Measurements from ENCODE around the gene EHMT1.

DNA sequence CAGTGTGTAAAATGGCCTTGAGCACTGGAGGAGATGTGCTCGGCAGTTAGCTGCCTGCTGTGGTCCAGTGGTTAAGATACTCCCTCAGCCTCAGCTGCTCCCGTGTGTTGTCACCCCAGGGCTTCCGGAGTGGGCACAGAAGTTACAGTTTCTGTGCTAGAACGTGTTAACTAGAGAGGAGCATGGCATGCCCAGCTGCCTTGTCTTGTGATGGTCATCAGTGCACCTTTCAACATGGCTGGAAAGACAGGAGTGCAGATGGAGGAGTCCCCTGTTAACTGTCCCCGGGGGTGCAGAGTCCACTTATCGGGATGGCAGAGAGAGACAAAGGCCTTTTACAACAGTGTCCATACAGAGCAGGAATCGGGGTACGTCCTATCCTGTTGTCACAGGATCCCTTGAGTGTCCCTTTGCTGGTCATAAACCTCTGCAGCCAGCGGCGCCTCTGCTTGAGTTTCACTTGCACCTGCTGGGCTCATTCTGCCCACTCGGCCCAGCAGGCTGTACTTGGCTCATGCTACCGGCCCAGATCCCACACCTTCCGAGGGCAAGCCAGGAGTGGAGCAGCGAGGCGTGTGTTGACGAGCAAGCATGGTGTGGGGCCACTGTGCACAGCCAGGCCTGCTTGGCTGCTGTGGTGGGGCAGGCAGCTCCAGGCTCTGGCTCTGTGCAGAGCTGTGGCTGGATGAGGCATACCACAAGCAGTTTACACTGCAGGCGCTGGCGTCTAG, 112.6 kb downstream of the EHMT1 start:
- TF ChIP-seq, protein P1, sequence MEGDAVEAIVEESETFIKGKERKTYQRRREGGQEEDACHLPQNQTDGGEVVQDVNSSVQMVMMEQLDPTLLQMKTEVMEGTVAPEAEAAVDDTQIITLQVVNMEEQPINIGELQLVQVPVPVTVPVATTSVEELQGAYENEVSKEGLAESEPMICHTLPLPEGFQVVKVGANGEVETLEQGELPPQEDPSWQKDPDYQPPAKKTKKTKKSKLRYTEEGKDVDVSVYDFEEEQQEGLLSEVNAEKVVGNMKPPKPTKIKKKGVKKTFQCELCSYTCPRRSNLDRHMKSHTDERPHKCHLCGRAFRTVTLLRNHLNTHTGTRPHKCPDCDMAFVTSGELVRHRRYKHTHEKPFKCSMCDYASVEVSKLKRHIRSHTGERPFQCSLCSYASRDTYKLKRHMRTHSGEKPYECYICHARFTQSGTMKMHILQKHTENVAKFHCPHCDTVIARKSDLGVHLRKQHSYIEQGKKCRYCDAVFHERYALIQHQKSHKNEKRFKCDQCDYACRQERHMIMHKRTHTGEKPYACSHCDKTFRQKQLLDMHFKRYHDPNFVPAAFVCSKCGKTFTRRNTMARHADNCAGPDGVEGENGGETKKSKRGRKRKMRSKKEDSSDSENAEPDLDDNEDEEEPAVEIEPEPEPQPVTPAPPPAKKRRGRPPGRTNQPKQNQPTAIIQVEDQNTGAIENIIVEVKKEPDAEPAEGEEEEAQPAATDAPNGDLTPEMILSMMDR (IDR thresholded peaks at IDR 0.05; ENCODE audit: insufficient read depth, low read length), result no peak
- TF ChIP-seq POLR2AphosphoS5 (IDR thresholded peaks at IDR 0.05; ENCODE audit: low read depth) (no peak), SPI1 (IDR thresholded peaks at IDR 0.05; ENCODE audit: borderline replicate concordance, low read depth) (no peak), GABPA (IDR thresholded peaks at IDR 0.05; ENCODE audit: low read depth) (no peak)
- TF ChIP-seq, protein P2, sequence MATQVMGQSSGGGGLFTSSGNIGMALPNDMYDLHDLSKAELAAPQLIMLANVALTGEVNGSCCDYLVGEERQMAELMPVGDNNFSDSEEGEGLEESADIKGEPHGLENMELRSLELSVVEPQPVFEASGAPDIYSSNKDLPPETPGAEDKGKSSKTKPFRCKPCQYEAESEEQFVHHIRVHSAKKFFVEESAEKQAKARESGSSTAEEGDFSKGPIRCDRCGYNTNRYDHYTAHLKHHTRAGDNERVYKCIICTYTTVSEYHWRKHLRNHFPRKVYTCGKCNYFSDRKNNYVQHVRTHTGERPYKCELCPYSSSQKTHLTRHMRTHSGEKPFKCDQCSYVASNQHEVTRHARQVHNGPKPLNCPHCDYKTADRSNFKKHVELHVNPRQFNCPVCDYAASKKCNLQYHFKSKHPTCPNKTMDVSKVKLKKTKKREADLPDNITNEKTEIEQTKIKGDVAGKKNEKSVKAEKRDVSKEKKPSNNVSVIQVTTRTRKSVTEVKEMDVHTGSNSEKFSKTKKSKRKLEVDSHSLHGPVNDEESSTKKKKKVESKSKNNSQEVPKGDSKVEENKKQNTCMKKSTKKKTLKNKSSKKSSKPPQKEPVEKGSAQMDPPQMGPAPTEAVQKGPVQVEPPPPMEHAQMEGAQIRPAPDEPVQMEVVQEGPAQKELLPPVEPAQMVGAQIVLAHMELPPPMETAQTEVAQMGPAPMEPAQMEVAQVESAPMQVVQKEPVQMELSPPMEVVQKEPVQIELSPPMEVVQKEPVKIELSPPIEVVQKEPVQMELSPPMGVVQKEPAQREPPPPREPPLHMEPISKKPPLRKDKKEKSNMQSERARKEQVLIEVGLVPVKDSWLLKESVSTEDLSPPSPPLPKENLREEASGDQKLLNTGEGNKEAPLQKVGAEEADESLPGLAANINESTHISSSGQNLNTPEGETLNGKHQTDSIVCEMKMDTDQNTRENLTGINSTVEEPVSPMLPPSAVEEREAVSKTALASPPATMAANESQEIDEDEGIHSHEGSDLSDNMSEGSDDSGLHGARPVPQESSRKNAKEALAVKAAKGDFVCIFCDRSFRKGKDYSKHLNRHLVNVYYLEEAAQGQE (IDR thresholded peaks at IDR 0.05; ENCODE audit: insufficient replicate concordance, low read depth), result no peak
